ENCODE measurements around the gene GNB1L. TPM values are rescaled to one million over a fixed set of nuclear protein-coding genes. Genes with fewer than 3 reads are reported as not detected.
A peak's percentile ranks its signal among the peaks of the same experiment; 100 is the strongest.

GNB1L gene
- total and polyA plus RNA-seq, 9 of the 15 experiments (the other 6 are each of a cell fraction or from before 2014, with no cell fraction given), result 0.56 to 50.5 (median 10.2) TPM

GRCh38 chr22:19800306-19800705, 54.4 kb downstream of the GNB1L start (continued):
- peak; percentile 20 for TF ChIP-seq HMGN3 (IDR thresholded peaks at IDR 0.05; ENCODE audit: borderline replicate concordance, extremely low read depth, insufficient read length, low read depth, low read length)
- TF ChIP-seq BRF2 (IDR thresholded peaks at IDR 0.05; ENCODE audit: borderline replicate concordance, insufficient read depth, insufficient read length), result no peak
- TF ChIP-seq HNRNPLL (IDR thresholded peaks at IDR 0.05; ENCODE audit: low read depth, low read length, poor library complexity, severe bottlenecking), result peak; percentile 19

GRCh38 chr22:19799322-19800190, 55.1 kb downstream of the GNB1L start:
- ATAC-seq, result peak; percentile 29
- no peaks in the 10 kb centered on the region for H3K79me2 ChIP-seq (ENCODE audit: control insufficient read depth, insufficient read depth, low read length)
- H3K9me3 ChIP-seq (replicated peaks; ENCODE audit: control insufficient read depth, insufficient read depth, low read depth, low read length), result no peaks in the 10 kb centered on the region
- H3K27me3 ChIP-seq (ENCODE audit: control insufficient read depth in 2 of 2, insufficient read depth in 2 of 2, low read length in 2 of 2), result no peaks in the 10 kb centered on the region
- in situ Hi-C loops (cut with MboI) (no loop called here), intact Hi-C loops (cut with micrococcal nuclease) (loop anchor here (5.0 kb wide), 1 partner anchor 53 kb away; the partner anchor contains the start of genes GNB1L and RTL10)
- DNase-seq (ENCODE audit: extremely low read depth in 1 of 4, low spot score in 3 of 4), result peak in 1 of 4 experiments; percentile 71
- no peaks in the 10 kb centered on the region for H3K36me3 ChIP-seq (ENCODE audit: control insufficient read depth, insufficient read depth, low read length)
- H3K27ac ChIP-seq (ENCODE audit: extremely low read depth, low read depth, low read length), result no peak overlapping the region
- POLR2A ChIA-PET, result interaction anchor here (0.7 to 6.8 kb wide), 14 partner anchors 9 to 313 kb away, joined by 3 to 43 read pairs (median 4); no protein-coding TSS in a partner anchor
- H3K4me1 ChIP-seq (replicated peaks in 1 of 2; ENCODE audit: control insufficient read depth in 2 of 2, insufficient read depth in 2 of 2, low read length in 2 of 2), result peaks cover 0 to 58% of the 10 kb centered on the region in 2 experiments; a peak in 1 of 5 replicates
- CTCF ChIA-PET (ENCODE audit: low intra/inter-chr PET ratio), result no interaction called here
- H4K20me1 ChIP-seq (replicated peaks; ENCODE audit: control insufficient read depth, insufficient read depth, low read length), result peaks cover 5% of the 10 kb centered on the region; the same call in 1 of the 2 replicates
- no peak overlapping the region for H3K4me2 ChIP-seq (ENCODE audit: insufficient read depth, low read length)
- BruUV-seq (replicated peaks), result no TSS peak
- no peak overlapping the region for H2AFZ ChIP-seq (ENCODE audit: low read depth, low read length)
- H3K9me1 ChIP-seq (ENCODE audit: control insufficient read depth, insufficient read depth, low read length), result no peaks in the 10 kb centered on the region
- FAIRE-seq, result no peak
- H3K9ac ChIP-seq (ENCODE audit: insufficient read depth in 1 of 2, low read depth in 2 of 2, low read length in 2 of 2), result peak overlapping the region in 1 of 2 experiments; percentile 72; a peak in 2 of 4 replicates
- WGBS (ENCODE audit: insufficient coverage, low coverage, missing lambda C conversion rate), result 76% methylated on average over 35 of the region's 35 CpGs
- no peak overlapping the region for H3K4me3 ChIP-seq
- TF ChIP-seq TARDBP (IDR thresholded peaks at IDR 0.05), result no peak
- TF ChIP-seq EGR1 (conservative IDR thresholded peaks at IDR 0.05), result no peak
- TF ChIP-seq ASH1L (IDR thresholded peaks at IDR 0.05; ENCODE audit: borderline replicate concordance, low read depth, partially characterized antibody), result no peak
- no peak for TF ChIP-seq NCOA1 (IDR thresholded peaks at IDR 0.05; ENCODE audit: low read depth)
- TF ChIP-seq ZNF507 (tag; conservative IDR thresholded peaks at IDR 0.05), result no peak
- TF ChIP-seq ESRRA (IDR thresholded peaks at IDR 0.05; ENCODE audit: borderline replicate concordance, low read depth), result no peak
- no peak for TF ChIP-seq HDGF (IDR thresholded peaks at IDR 0.05)
- TF ChIP-seq NR2F6 (CRISPR knock-in tag; IDR thresholded peaks at IDR 0.05), result no peak
- TF ChIP-seq ZNF274 (IDR thresholded peaks at IDR 0.05; ENCODE audit: borderline replicate concordance, low read depth, low read length), result no peak
- no peak for TF ChIP-seq MAFG (tag; conservative IDR thresholded peaks at IDR 0.05)
- 0 out of 4 replicates have a peak, but pooled peaks of 1 of the 2 experiments have one; percentile 18 for TF ChIP-seq SIX5 (IDR thresholded peaks at IDR 0.05; ENCODE audit: borderline replicate concordance in 1 of 2, insufficient read depth in 1 of 2, low read depth in 1 of 2, low read length in 2 of 2)
- no peak for TF ChIP-seq RHOXF2B (CRISPR knock-in tag; conservative IDR thresholded peaks at IDR 0.05)
- no peak for TF ChIP-seq PTRF (tag; IDR thresholded peaks at IDR 0.05)
- peak; percentile 77 for TF ChIP-seq ZNF699 (CRISPR knock-in tag; IDR thresholded peaks at IDR 0.05; ENCODE audit: insufficient replicate concordance)
- no peak for TF ChIP-seq RAD51 (IDR thresholded peaks at IDR 0.05; ENCODE audit: borderline replicate concordance, low read depth)
